ENCODE results near the gene UBE3D.

- TF ChIP-seq ZNF565 (CRISPR knock-in tag; conservative IDR thresholded peaks at IDR 0.05; ENCODE audit: low read depth), result no peak
- no peak for TF ChIP-seq CSDC2 (CRISPR knock-in tag; IDR thresholded peaks at IDR 0.05)
- TF ChIP-seq GLIS3 (CRISPR knock-in tag; IDR thresholded peaks at IDR 0.05), result no peak
- no peak for TF ChIP-seq TOX (CRISPR knock-in tag; IDR thresholded peaks at IDR 0.05; ENCODE audit: borderline replicate concordance)
- no peak for TF ChIP-seq CREB5 (CRISPR knock-in tag; IDR thresholded peaks at IDR 0.05; ENCODE audit: low read depth)
- TF ChIP-seq ZFP3 (CRISPR knock-in tag; IDR thresholded peaks at IDR 0.05), result no peak
- TF ChIP-seq PATZ1 (CRISPR knock-in tag; IDR thresholded peaks at IDR 0.05; ENCODE audit: borderline replicate concordance), result no peak
These were observed 7.8 kb downstream of the UBE3D start for GRCh38 chr6:83057705-83058321.

All from SK-N-SH treated with all-trans-retinoic acid at 6 μM for 48 hours (cell line).